ENCODE measurements around the gene CIDEB.
A peak's percentile ranks its signal among the peaks of the same experiment; 100 is the strongest.
"Not testable (repeated sequence)": the region's sequence is repeated elsewhere in the genome, so short reads cannot be mapped to it uniquely, and the experiment has no call there.

Gene CIDEB

GRCh38 chr14:24332268-24332993 is 24.7 kb upstream of the CIDEB start:
- peak; percentile 57 for DNase-seq

DNA sequence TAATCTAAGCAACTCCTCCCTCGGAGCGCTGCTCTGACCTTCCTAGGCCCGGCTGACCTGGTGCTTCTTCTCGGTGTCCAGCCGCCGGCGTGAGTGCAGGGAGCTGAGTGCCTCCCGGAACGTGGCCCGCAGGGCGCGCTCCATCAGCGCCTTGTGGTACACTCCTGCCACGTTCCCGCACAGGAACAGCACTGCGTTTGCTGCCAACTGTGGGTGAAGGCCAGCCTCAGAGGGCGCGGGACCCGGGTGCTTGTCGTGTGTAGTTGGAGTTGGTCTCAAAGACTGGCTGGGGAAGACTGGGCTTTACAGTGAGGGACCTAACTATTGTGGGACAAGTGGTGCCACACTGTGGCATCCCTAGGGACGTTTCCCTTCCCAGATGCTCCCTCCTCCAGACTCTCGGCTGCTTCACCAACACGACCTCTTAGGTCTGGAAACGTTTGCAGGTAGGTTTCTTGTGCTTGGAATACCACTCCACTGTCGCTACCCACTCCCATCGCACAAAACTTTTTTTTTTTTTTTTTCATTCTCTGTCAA is 24.0 kb upstream of the CIDEB start:
- DNase-seq: no peak

- no peak for DNase-seq
These were observed 23.3 kb upstream of the CIDEB start for GRCh38 chr14:24330973-24331674.

- no peak for DNase-seq
These were observed 22.0 kb upstream of the CIDEB start for GRCh38 chr14:24329736-24330135.

- no peak for DNase-seq
These were observed 21.4 kb upstream of the CIDEB start for GRCh38 chr14:24329073-24329663.

DNA sequence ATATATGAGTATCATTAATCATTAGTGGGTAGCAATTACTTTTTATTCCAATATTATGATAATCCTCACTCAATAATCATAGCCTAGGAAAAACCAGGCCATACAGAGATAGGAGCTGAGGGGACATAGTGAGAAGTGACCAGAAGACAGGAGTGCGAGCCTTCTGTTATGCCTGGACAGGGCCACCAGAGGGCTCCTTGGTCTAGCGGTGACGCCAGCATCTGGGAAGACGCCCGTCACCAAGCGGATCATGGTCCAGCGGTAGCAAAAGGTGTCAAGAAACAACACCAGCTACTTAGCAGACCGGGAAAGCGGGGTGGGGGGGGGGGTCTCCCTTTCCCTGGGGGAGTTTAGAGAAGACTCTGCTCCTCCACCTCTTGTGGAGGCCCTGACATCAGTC is 20.1 kb upstream of the CIDEB start:
- DNase-seq: not testable (repeated sequence)

DNA sequence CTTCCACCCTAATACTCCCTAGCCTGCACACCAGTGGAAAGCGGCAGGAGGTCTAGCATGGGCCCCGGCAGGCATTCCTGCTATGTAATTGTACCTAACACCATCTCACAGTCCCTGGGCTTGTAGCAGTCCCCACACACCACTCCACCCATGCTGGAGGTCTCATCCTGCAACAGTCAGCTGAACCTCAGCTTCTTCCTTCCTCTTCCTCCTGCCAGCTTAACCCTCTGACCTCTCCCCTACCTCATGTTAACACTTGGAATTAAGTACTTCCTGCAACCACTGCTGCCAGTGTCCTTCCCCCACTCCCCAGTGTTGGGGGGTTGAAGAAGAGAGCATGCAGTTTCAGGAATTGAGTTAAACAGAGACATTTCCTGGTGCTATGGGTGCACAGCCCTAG is 19.5 kb upstream of the CIDEB start:
- no peak for DNase-seq

DNA sequence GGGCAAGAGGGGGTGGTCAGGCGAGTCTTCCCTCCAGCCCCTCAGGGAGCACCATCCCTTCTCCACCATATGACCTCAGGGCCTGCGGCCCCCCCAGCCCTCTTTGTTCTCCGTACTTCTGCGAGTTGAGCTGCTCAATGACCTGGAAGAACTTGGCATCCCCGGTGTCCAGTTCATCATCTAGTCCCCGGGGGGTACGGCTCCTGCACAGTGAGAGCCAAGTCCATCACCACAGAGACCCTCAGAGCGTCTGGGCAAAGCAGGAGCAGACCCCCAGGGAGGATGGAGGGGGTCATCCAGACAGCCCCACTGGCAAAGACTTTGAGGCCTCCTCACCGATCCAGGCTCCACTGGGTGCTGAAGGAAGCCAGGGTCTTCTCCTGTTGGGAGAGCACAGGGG is 18.2 kb upstream of the CIDEB start:
- no peak for DNase-seq

DNA sequence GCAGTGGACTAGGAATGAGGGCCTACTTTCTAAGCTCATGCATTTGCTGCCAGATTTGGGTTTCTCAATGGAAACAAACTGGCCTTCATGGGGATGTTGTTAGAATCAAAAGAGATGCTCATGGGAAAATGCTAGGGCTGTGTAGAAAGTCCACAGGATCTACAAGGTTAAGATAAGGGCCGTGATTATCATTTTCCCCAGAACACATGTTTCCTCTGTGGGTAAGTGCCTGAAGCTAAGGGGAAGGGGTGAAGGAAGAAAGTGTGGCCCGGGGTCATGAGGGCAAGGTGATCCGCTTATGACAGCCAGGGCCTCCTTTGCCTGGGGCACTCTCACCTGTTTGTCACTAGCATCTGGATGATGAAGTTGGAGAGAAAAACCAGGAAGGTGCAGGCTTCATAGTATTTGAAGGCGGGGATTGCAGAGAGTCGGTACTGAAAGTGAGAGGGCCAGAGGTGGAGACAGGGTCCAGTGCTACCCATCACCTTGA is 17.3 kb upstream of the CIDEB start:
- no peak for DNase-seq

- DNase-seq: no peak
These were observed 16.2 kb upstream of the CIDEB start for GRCh38 chr14:24324024-24324423.

GRCh38 chr14:24323341-24323740 is 15.6 kb upstream of the CIDEB start:
- DNase-seq: no peak

- no peak for DNase-seq
These were observed 14.9 kb upstream of the CIDEB start for GRCh38 chr14:24322672-24323071.

DNA sequence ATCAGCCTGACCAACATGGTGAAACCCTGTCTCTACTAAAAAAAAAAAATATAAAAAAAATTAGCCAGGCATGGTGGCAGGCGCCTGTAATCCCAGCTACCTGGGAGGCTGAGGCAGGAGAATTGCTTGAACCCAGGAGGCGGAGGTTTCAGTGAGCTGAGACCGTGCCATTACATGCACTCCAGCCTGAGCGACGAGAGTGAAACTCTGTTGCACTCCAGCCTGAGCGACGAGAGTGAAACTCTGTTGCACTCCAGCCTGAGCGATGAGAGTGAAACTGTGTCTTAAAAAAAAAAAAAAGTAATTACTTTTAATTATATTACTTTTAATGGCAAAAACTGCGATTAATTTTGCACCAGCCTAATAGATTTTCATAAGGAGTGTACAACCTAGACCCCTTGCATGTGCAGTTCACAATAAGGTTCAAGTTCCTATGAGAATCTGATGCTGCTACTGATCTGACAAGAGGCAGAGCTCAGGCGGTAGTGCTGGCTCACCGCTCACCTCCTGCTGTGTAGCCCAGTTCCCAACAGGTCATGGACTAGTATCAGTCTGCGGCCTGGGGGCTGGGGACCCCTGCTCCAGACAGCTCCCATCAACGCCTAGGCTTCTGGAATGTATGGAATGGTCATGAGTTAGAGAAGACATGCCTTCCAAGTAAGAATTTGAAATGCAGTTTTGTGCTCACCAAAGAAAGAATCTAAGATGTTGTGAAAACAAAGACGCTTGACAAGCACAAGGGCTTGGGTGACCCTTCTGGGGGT is 13.6 kb upstream of the CIDEB start:
- DNase-seq: no peak

- DNase-seq: no peak
These were observed 9.6 kb upstream of the CIDEB start for GRCh38 chr14:24317141-24317928.

GRCh38 chr14:24316597-24316950 is 8.8 kb upstream of the CIDEB start:
- DNase-seq: peak; percentile 43

DNA sequence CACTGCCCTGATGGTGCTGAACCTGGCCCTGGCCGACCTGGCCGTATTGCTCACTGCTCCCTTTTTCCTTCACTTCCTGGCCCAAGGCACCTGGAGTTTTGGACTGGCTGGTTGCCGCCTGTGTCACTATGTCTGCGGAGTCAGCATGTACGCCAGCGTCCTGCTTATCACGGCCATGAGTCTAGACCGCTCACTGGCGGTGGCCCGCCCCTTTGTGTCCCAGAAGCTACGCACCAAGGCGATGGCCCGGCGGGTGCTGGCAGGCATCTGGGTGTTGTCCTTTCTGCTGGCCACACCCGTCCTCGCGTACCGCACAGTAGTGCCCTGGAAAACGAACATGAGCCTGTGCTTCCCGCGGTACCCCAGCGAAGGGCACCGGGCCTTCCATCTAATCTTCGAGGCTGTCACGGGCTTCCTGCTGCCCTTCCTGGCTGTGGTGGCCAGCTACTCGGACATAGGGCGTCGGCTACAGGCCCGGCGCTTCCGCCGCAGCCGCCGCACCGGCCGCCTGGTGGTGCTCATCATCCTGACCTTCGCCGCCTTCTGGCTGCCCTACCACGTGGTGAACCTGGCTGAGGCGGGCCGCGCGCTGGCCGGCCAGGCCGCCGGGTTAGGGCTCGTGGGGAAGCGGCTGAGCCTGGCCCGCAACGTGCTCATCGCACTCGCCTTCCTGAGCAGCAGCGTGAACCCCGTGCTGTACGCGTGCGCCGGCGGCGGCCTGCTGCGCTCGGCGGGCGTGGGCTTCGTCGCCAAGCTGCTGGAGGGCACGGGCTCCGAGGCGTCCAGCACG is 8.2 kb upstream of the CIDEB start:
- DNase-seq: peak; percentile 52

- no peak for DNase-seq
These were observed 7.5 kb upstream of the CIDEB start for GRCh38 chr14:24315243-24315806.

DNA sequence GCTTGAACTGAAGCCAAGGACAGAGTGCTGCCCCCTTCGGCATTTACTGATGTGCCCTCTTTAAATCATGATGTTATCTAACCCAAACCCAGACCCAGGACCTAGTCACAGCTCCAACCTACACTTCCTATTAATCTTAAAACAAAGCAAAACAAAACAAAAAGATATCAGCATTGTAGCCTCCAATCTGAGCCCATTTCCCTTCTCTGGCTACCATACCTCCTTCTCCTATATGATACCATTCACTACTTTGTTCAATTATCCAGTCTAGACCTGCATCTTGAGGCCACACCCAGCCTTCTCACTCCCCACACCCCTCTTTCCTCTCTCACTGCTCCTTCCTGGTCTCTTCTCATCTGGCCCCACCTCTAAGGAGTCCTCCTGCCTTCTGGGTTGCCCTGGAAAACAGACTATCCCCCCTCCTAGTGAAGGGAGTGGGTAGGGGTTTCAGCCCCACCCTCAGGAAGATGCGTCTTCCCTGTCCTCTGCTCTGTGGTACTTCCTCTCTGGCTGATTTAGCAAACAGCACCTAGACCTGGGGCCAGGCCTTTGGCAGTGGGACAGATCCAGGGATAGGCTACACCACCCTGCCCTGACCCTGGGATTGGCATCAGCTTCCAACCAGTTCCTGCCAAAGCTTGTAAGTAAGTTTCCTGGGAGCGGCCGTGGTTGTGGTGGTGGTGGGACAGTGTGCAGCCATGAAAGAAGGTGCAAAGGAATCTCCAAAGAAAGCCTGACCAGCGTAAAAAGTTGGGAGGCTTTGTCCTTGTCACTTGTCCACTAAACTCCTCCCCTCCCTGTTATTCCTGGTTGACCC is 6.8 kb upstream of the CIDEB start:
- no peak for DNase-seq

- no peak for DNase-seq
These were observed 6.1 kb upstream of the CIDEB start for GRCh38 chr14:24313913-24314312.
